CD14-positive monocyte (primary cell): ENCODE data around the gene TNFRSF25. TPM values are rescaled to one million over a fixed set of nuclear protein-coding genes. Genes with fewer than 3 reads are reported as not detected.

Experiments
- DNase-seq, 3 donors: peaks; one replicate each; pipeline ENCODE4 v3.0.0-alpha.2; 2011 to 2022
- H2AFZ ChIP-seq: 2 replicates; pipeline ENCODE4 v1.6.0; 2012; ENCODE audit warnings: mild to moderate bottlenecking, low read depth, low read length, inconsistent platforms; ENCODE audit not compliant: insufficient read depth, poor library complexity, severe bottlenecking
- H3K27ac ChIP-seq, 2 donors: 1 replicate in 1 of 2; 2 replicates in 1 of 2; pipeline ENCODE4 v1.5.1; 2012 to 2013; ENCODE audit warnings: low read length in 2 of 2, control low read depth in 1 of 2, inconsistent platforms in 1 of 2, low read depth in 1 of 2, mild to moderate bottlenecking in 1 of 2
- H3K27me3 ChIP-seq, 2 donors: one replicate each; pipeline versions ENCODE4 v1.6.0 to v1.6.1; 2011 to 2013; ENCODE audit warnings: low read length in 2 of 2; ENCODE audit not compliant: control insufficient read depth in 2 of 2, insufficient read depth in 2 of 2
- H3K36me3 ChIP-seq, 2 donors: replicated peaks in 1 of 2; 1 replicate in 1 of 2; 2 replicates in 1 of 2; pipeline versions ENCODE4 v1.5.1 to v1.6.1; 2012 to 2013; ENCODE audit warnings: low read length in 2 of 2, control low read depth in 1 of 2, inconsistent platforms in 1 of 2, mild to moderate bottlenecking in 1 of 2; ENCODE audit not compliant: insufficient read depth in 2 of 2, control insufficient read depth in 1 of 2
- H3K4me1 ChIP-seq, 2 donors: 1 replicate in 1 of 2; 2 replicates in 1 of 2; pipeline versions ENCODE4 v1.5.1 to v1.6.1; 2012 to 2013; ENCODE audit warnings: low read length in 2 of 2, control low read depth in 1 of 2, inconsistent platforms in 1 of 2, mild to moderate bottlenecking in 1 of 2, moderate library complexity in 1 of 2; ENCODE audit not compliant: insufficient read depth in 2 of 2, control insufficient read depth in 1 of 2
- H3K4me2 ChIP-seq: replicated peaks from 2 replicates; pipeline ENCODE3; 2012; ENCODE audit warnings: low read length, moderate library complexity, mild to moderate bottlenecking; ENCODE audit not compliant: poor library complexity, severe bottlenecking; ENCODE audit errors: extremely low read depth
- H3K4me3 ChIP-seq, 3 experiments: fragments of 200-600 bp in 1 of 3; sonication (generic) in 1 of 3; replicated peaks in 1 of 3; 1 replicate in 2 of 3; 2 replicates in 1 of 3; pipeline ENCODE4 v1.5.1; 2011 to 2013; ENCODE audit warnings: low read length in 3 of 3, mild to moderate bottlenecking in 3 of 3, control low read depth in 2 of 3, low read depth in 2 of 3, inconsistent platforms in 1 of 3, moderate library complexity in 1 of 3
- H3K79me2 ChIP-seq: 2 replicates; pipeline ENCODE4 v1.6.0; 2012; ENCODE audit warnings: mild to moderate bottlenecking, control low read depth, inconsistent platforms, low read length, moderate library complexity; ENCODE audit not compliant: insufficient read depth
- H3K9ac ChIP-seq: 2 replicates; pipeline ENCODE4 v1.6.0; 2017; ENCODE audit warnings: low read length, mild to moderate bottlenecking; ENCODE audit not compliant: insufficient read depth, poor library complexity, severe bottlenecking
- H3K9me3 ChIP-seq, 2 donors: replicated peaks in 1 of 2; 1 replicate in 1 of 2; 2 replicates in 1 of 2; pipeline versions ENCODE4 v1.5.1 to v1.6.1; 2012 to 2013; ENCODE audit warnings: low read length in 2 of 2, control low read depth in 1 of 2; ENCODE audit not compliant: control insufficient read depth in 1 of 2, insufficient read depth in 1 of 2
- H4K20me1 ChIP-seq: 2 replicates; pipeline ENCODE4 v1.6.0; 2012; ENCODE audit warnings: mild to moderate bottlenecking, low read length, control low read depth, moderate library complexity; ENCODE audit not compliant: insufficient read depth
- H3K27ac Mint-ChIP-seq, 7 donors: one replicate each; pipeline ENCODE4 v1.8.0; 2020; ENCODE audit warnings: mild to moderate bottlenecking in 7 of 7, mixed read lengths in 7 of 7, moderate library complexity in 6 of 7, inconsistent platforms in 2 of 7
- H3K27me3 Mint-ChIP-seq, 3 donors: one replicate each; pipeline ENCODE4 v1.8.0; 2021 to 2022; ENCODE audit warnings: low read depth in 3 of 3, mild to moderate bottlenecking in 3 of 3, mixed read lengths in 3 of 3, moderate library complexity in 3 of 3, inconsistent platforms in 1 of 3
- H3K36me3 Mint-ChIP-seq, 2 donors: one replicate each; pipeline ENCODE4 v1.8.0; 2020; ENCODE audit warnings: mixed read lengths in 2 of 2, inconsistent platforms in 1 of 2, mild to moderate bottlenecking in 1 of 2
- H3K4me1 Mint-ChIP-seq: one replicate; pipeline ENCODE4 v1.8.0; 2020; ENCODE audit warnings: mild to moderate bottlenecking, mixed read lengths
- H3K4me3 Mint-ChIP-seq, 2 donors: one replicate each; pipeline ENCODE4 v1.8.0; 2020; ENCODE audit warnings: mild to moderate bottlenecking in 2 of 2, mixed read lengths in 2 of 2, moderate library complexity in 1 of 2
- H3K9me3 Mint-ChIP-seq, 7 donors: one replicate each; pipeline ENCODE4 v1.8.0; 2020 to 2022; ENCODE audit warnings: mixed read lengths in 7 of 7, mild to moderate bottlenecking in 6 of 7, moderate library complexity in 6 of 7, inconsistent platforms in 2 of 7
- CTCF ChIP-seq: fragments of 200-600 bp; IDR thresholded peaks from one replicate; pipeline ENCODE4 v1.8.0; 2022; ENCODE audit warnings: antibody characterized with exemption, mild to moderate bottlenecking
- WGBS: methylation state at CpG from one replicate; pipeline ENCODE4 v1.1.5; 2013; ENCODE audit warnings: missing lambda C conversion rate; ENCODE audit not compliant: insufficient coverage; 5-methylcytosine and 5-hydroxymethylcytosine counted together
- intact Hi-C, 2 donors: fragments of 100-400 bp; cut with micrococcal nuclease; formaldehyde crosslinking; loops; one replicate each; pipeline versions ENCODE4 v1.15.0 to v1.15.1; 2023
- polyA plus RNA-seq, 3 donors: library from polyadenylated mRNA; depleted of rRNA in 1 of 3; unstranded in 2 of 3; stranded (reverse) in 1 of 3; fragments of 300-500 nt in 2 of 3; fragments of >200 nt in 1 of 3; fragmentation: Illumina TruSeq in 2 of 3; gene quantifications; 1 replicate in 2 of 3; 2 replicates in 1 of 3; pipeline ENCODE4 v1.2.3, GENCODE V29; 2012 to 2021
- small RNA-seq: library from RNA; depleted of rRNA; stranded (forward); fragments of <200 nt; gene quantifications from one replicate; pipeline ENCODE3, GENCODE V24; 2012; ENCODE audit warnings: low read depth; ENCODE audit not compliant: insufficient read length

The TNFRSF25 gene
- polyA plus RNA-seq, 3 donors: 0.33 to 3.0 (median 0.48) TPM

GRCh38 chr1:6414443-6414844 lies 51.5 kb downstream of the TNFRSF25 start:
- Histone ChIP-seq H3K9ac (no peak overlapping the region), H3K79me2 (no peaks in the 10 kb centered on the region), H3K36me3 (no peaks in the 10 kb centered on the region), H3K4me2 (no peak overlapping the region), H3K27ac (no peak overlapping the region), H4K20me1 (no peaks in the 10 kb centered on the region), H3K9me3 (no peaks in the 10 kb centered on the region), H3K27me3 (peaks cover 8 to 48% of the 10 kb centered on the region in 2 donors), H3K4me3 (no peak overlapping the region), H2AFZ (no peak overlapping the region), H3K4me1 (no peaks in the 10 kb centered on the region)
- peak overlapping the region in 1 of 2 donors; percentile 4 for H3K4me3 Mint-ChIP-seq
- DNase-seq: no peak
- H3K36me3 Mint-ChIP-seq: no peaks in the 10 kb centered on the region
- H3K27me3 Mint-ChIP-seq: peaks cover 46 to 80% (median 50%) of the 10 kb centered on the region in 3 donors
- TF ChIP-seq CTCF: peak; percentile 39
- peaks cover 0 to 6% (median 0%) of the 10 kb centered on the region in 7 donors for H3K9me3 Mint-ChIP-seq
- 11% methylated on average over 14 of the region's 15 CpGs for WGBS
- H3K27ac Mint-ChIP-seq: peak overlapping the region in 1 of 7 donors; percentile 57
- intact Hi-C loops: no loop called here
- peaks cover 7% of the 10 kb centered on the region for H3K4me1 Mint-ChIP-seq

GRCh38 chr1:6412896-6413295 lies 53.1 kb downstream of the TNFRSF25 start:
- TF ChIP-seq CTCF: no peak
- Mint-ChIP-seq H3K36me3 (no peaks in the 10 kb centered on the region), H3K27ac (no peak overlapping the region), H3K9me3 (peaks cover 0 to 3% (median 0%) of the 10 kb centered on the region in 7 donors), H3K4me3 (peak overlapping the region in 1 of 2 donors; percentile 13), H3K27me3 (peaks cover 37 to 70% (median 44%) of the 10 kb centered on the region in 3 donors), H3K4me1 (peaks cover 7% of the 10 kb centered on the region)
- Histone ChIP-seq H2AFZ (no peak overlapping the region), H3K9ac (no peak overlapping the region), H3K79me2 (no peaks in the 10 kb centered on the region), H3K9me3 (no peaks in the 10 kb centered on the region), H3K27me3 (peaks cover under 1 to 38% of the 10 kb centered on the region in 2 donors), H3K4me2 (no peak overlapping the region), H3K36me3 (no peaks in the 10 kb centered on the region), H3K4me1 (no peaks in the 10 kb centered on the region), H3K4me3 (no peak overlapping the region), H3K27ac (no peak overlapping the region), H4K20me1 (no peaks in the 10 kb centered on the region)
- intact Hi-C loops: no loop called here
- WGBS: 78% methylated on average over 4 of the region's 6 CpGs
- no peak for DNase-seq

Small RNA genes within 50 kb of the gene (small RNA-seq; reads per million reads assigned to genes)
- gene MIR4252: not detected

Other genes starting within 250 kb of the TNFRSF25 start
- gene ICMT, start 230.2 kb downstream of the TNFRSF25 start, polyA plus RNA-seq: 10 to 100 TPM in 2 of 3 donors, 1 to 10 TPM in 1; 6.4 to 17.3 (median 17.0) TPM
- gene HES3, start 222.0 kb downstream of the TNFRSF25 start, polyA plus RNA-seq: not detected
- gene GPR153, start 205.1 kb downstream of the TNFRSF25 start, polyA plus RNA-seq: under 1 TPM in 2 of 3 donors, not detected in 1; 0.04 to 0.69 TPM
- 1 to 10 TPM in 2 of 3 donors, under 1 TPM in 1; 0.63 to 4.3 (median 1.4) TPM for gene ACOT7, start 72.4 kb downstream of the TNFRSF25 start, polyA plus RNA-seq
- not detected for gene HES2, start 46.3 kb downstream of the TNFRSF25 start, polyA plus RNA-seq
- gene ESPN, start 41.4 kb downstream of the TNFRSF25 start, polyA plus RNA-seq: not detected
- under 1 TPM in 1 of 3 donors, not detected in 2; 0.03 TPM for gene PLEKHG5, start 25.5 kb upstream of the TNFRSF25 start, polyA plus RNA-seq
- 10 to 100 TPM in 1 of 3 donors, 1 to 10 TPM in 2; 3.7 to 11.5 (median 7.6) TPM for gene NOL9, start 88.3 kb upstream of the TNFRSF25 start, polyA plus RNA-seq
- not detected for gene TAS1R1, start 89.1 kb upstream of the TNFRSF25 start, polyA plus RNA-seq
- gene ZBTB48, start 113.8 kb upstream of the TNFRSF25 start, polyA plus RNA-seq: 10 to 100 TPM; 13.2 to 94.2 (median 23.0) TPM
- gene KLHL21, start 136.7 kb upstream of the TNFRSF25 start, polyA plus RNA-seq: 10 to 100 TPM in 1 of 3 donors, 1 to 10 TPM in 2; 5.9 to 31.0 (median 7.3) TPM
- gene PHF13, start 147.6 kb upstream of the TNFRSF25 start, polyA plus RNA-seq: 1 to 10 TPM; 1.0 to 7.3 (median 1.7) TPM
- 10 to 100 TPM; 10.3 to 12.8 (median 10.3) TPM for gene THAP3, start 158.7 kb upstream of the TNFRSF25 start, polyA plus RNA-seq
- gene DNAJC11, start 235.6 kb upstream of the TNFRSF25 start, polyA plus RNA-seq: 10 to 100 TPM in 2 of 3 donors, 1 to 10 TPM in 1; 9.7 to 19.9 (median 15.8) TPM